Cardiac fibroblast (primary cell): Measurements from ENCODE around the gene TMEM235.

Experiments
- DNase-seq, 2 donors: peaks; one replicate each; pipeline versions ENCODE4 v3.0.0 to v3.0.0-alpha.2; 2010; ENCODE audit warnings: low read depth in 2 of 2
- H3K4me3 ChIP-seq, 2 donors: replicated peaks in 1 of 2; 1 replicate in 1 of 2; 2 replicates in 1 of 2; pipeline ENCODE4 v1.5.1; 2011; ENCODE audit warnings: low read depth in 2 of 2, low read length in 2 of 2, mild to moderate bottlenecking in 2 of 2, moderate library complexity in 1 of 2
- CTCF ChIP-seq: IDR thresholded peaks from one replicate; pipeline ENCODE4 v1.5.1; 2011; ENCODE audit warnings: low read depth, mild to moderate bottlenecking, low read length, inconsistent platforms

The TMEM235 gene

GRCh38 chr17:78264590-78264989 is 33.2 kb downstream of the TMEM235 start:
- H3K4me3 ChIP-seq: no peak overlapping the region
- DNase-seq: no peak
- no peak for TF ChIP-seq CTCF

- no peak for TF ChIP-seq CTCF
- DNase-seq: no peak
- no peak overlapping the region for H3K4me3 ChIP-seq
These were observed 33.7 kb downstream of the TMEM235 start for GRCh38 chr17:78265121-78265520.

- TF ChIP-seq CTCF: no peak
- no peak for DNase-seq
- no peak overlapping the region for H3K4me3 ChIP-seq
These were observed 34.8 kb downstream of the TMEM235 start for GRCh38 chr17:78266231-78266631.

- DNase-seq: no peak
- no peak overlapping the region for H3K4me3 ChIP-seq
- no peak for TF ChIP-seq CTCF
These were observed 35.3 kb downstream of the TMEM235 start for GRCh38 chr17:78266771-78267170.

- H3K4me3 ChIP-seq: no peak overlapping the region
- no peak for TF ChIP-seq CTCF
- peak in 1 of 2 donors; percentile 30 for DNase-seq
These were observed 36.0 kb downstream of the TMEM235 start for GRCh38 chr17:78267253-78268073.

GRCh38 chr17:78268191-78268874 is 36.9 kb downstream of the TMEM235 start:
- DNase-seq: no peak
- no peak for TF ChIP-seq CTCF
- H3K4me3 ChIP-seq: no peak overlapping the region
